ENCODE measurements around the gene CIRBP. TPM values are rescaled to one million over a fixed set of nuclear protein-coding genes. Genes with fewer than 3 reads are reported as not detected.

CIRBP gene
- total RNA-seq, 1 donor from 2014 or later: 399 TPM

- H3K4me3 Mint-ChIP-seq: no peak overlapping the region
- POLR2A ChIA-PET: no interaction called here
- peaks cover 28% of the 10 kb centered on the region for H3K27me3 Mint-ChIP-seq
- no peak for TF ChIP-seq CTCF (IDR thresholded peaks at IDR 0.05)
- CTCF ChIA-PET: no interaction called here
- no peaks in the 10 kb centered on the region for H3K36me3 Mint-ChIP-seq (ENCODE audit: low read depth)
- H3K9me3 Mint-ChIP-seq: no peaks in the 10 kb centered on the region
- peaks cover 17% of the 10 kb centered on the region for H3K4me1 Mint-ChIP-seq
- intact Hi-C loops (cut with micrococcal nuclease): no loop called here
- no peak for DNase-seq
- no peak for ATAC-seq (ENCODE audit: low read depth)
- H3K27ac Mint-ChIP-seq: no peak overlapping the region
These were observed 20.5 kb downstream of the CIRBP start for GRCh38 chr19:1289686-1290025.

- POLR2A ChIA-PET: no interaction called here
- DNase-seq (no peak), ATAC-seq (ENCODE audit: low read depth) (no peak)
- Mint-ChIP-seq H3K4me1 (peaks cover 14% of the 10 kb centered on the region), H3K4me3 (no peak overlapping the region), H3K27me3 (peaks cover 23% of the 10 kb centered on the region), H3K9me3 (no peaks in the 10 kb centered on the region), H3K27ac (no peak overlapping the region), H3K36me3 (ENCODE audit: low read depth) (no peaks in the 10 kb centered on the region)
- intact Hi-C loops (cut with micrococcal nuclease): no loop called here
- no peak for TF ChIP-seq CTCF (IDR thresholded peaks at IDR 0.05)
- CTCF ChIA-PET: no interaction called here
These were observed 21.1 kb downstream of the CIRBP start for GRCh38 chr19:1290196-1290702.

- CTCF ChIA-PET: no interaction called here
These were observed 21.8 kb downstream of the CIRBP start for GRCh38 chr19:1290703-1291651.

GRCh38 chr19:1291761-1292418 lies 22.8 kb downstream of the CIRBP start:
- no peak for ATAC-seq (ENCODE audit: low read depth)
- Mint-ChIP-seq H3K27me3 (peaks cover 20% of the 10 kb centered on the region), H3K27ac (no peak overlapping the region), H3K9me3 (no peaks in the 10 kb centered on the region), H3K36me3 (ENCODE audit: low read depth) (no peaks in the 10 kb centered on the region), H3K4me3 (no peak overlapping the region), H3K4me1 (peaks cover 9% of the 10 kb centered on the region)
- ChIA-PET CTCF (no interaction called here), POLR2A (interaction anchor here (0.6 kb wide), 1 partner anchor 1566 kb away, joined by 5 read pairs; no protein-coding TSS in a partner anchor)
- no peak for DNase-seq
- intact Hi-C loops (cut with micrococcal nuclease): no loop called here
- no peak for TF ChIP-seq CTCF (IDR thresholded peaks at IDR 0.05)

More at GRCh38 chr19:1290703-1291651, 21.8 kb downstream of the CIRBP start:
- intact Hi-C loops (cut with micrococcal nuclease): no loop called here
- Mint-ChIP-seq H3K36me3 (ENCODE audit: low read depth) (no peaks in the 10 kb centered on the region), H3K9me3 (no peaks in the 10 kb centered on the region), H3K4me1 (peaks cover 14% of the 10 kb centered on the region), H3K4me3 (no peak overlapping the region), H3K27ac (no peak overlapping the region), H3K27me3 (peaks cover 23% of the 10 kb centered on the region)
- no peak for DNase-seq
- POLR2A ChIA-PET: interaction anchor here (0.6 kb wide), 1 partner anchor 1567 kb away, joined by 5 read pairs; no protein-coding TSS in a partner anchor
- TF ChIP-seq CTCF (IDR thresholded peaks at IDR 0.05): no peak
- ATAC-seq (ENCODE audit: low read depth): no peak

Measured in activated B cell treated with CpG ODN at 0.5 μM for 24 hours (primary cell).